BLaER1 treated with 17β-estradiol and CSF1 and Interleukin-3, amounts not matched to agents 10 nM and 100 nM (cell line): ENCODE measurements around the gene POU2AF2.
"Not testable (repeated sequence)": the region's sequence is repeated elsewhere in the genome, so short reads cannot be mapped to it uniquely, and the experiment has no call there.

ENCODE experiments used
- H3K27ac ChIP-seq, 11 experiments: shearing (Covaris generic); formaldehyde crosslinking; 2 replicates each; pipeline ENCODE4 v1.8.1; 2022
- H3K27me3 ChIP-seq, 11 experiments: shearing (Covaris generic); formaldehyde crosslinking; 2 replicates each; pipeline ENCODE4 v1.8.1; 2022
- H3K36me3 ChIP-seq, 11 experiments: shearing (Covaris generic); formaldehyde crosslinking; 2 replicates each; pipeline ENCODE4 v1.8.1; 2022
- H3K4me1 ChIP-seq, 10 experiments: shearing (Covaris generic); formaldehyde crosslinking; 2 replicates each; pipeline ENCODE4 v1.8.1; 2022
- H3K4me2 ChIP-seq, 11 experiments: shearing (Covaris generic); formaldehyde crosslinking; 2 replicates each; pipeline ENCODE4 v1.8.1; 2022
- H3K4me3 ChIP-seq, 10 experiments: shearing (Covaris generic); formaldehyde crosslinking; 2 replicates each; pipeline ENCODE4 v1.8.1; 2022
- H3K9ac ChIP-seq, 11 experiments: shearing (Covaris generic); formaldehyde crosslinking; 2 replicates each; pipeline ENCODE4 v1.8.1; 2022
- H3K9me3 ChIP-seq, 11 experiments: shearing (Covaris generic); formaldehyde crosslinking; replicated peaks in 1 of 11; 2 replicates each; pipeline ENCODE4 v1.8.1; 2022
- H4K20me1 ChIP-seq, 11 experiments: shearing (Covaris generic); formaldehyde crosslinking; 2 replicates each; pipeline ENCODE4 v1.8.1; 2022
- Cebpa-rat ChIP-seq, 11 experiments: shearing (Covaris generic); IDR thresholded peaks; 2 replicates each; pipeline ENCODE4 v1.8.1; 2022

POU2AF2 gene

GRCh38 chr11:111269146-111269868, 23.8 kb downstream of the POU2AF2 start:
- Histone ChIP-seq H3K4me2 (no peak overlapping the region), H3K27me3 (no peaks in the 10 kb centered on the region), H3K27ac (no peak overlapping the region), H3K9ac (no peak overlapping the region), H3K4me1 (peaks cover 0 to 28% (median 17%) of the 10 kb centered on the region in 10 experiments; a peak in 16 of 20 replicates), H4K20me1 (no peaks in the 10 kb centered on the region), H3K4me3 (no peak overlapping the region), H3K9me3 (no peaks in the 10 kb centered on the region), H3K36me3 (no peaks in the 10 kb centered on the region)
- no peak for TF ChIP-seq Cebpa-rat (IDR thresholded peaks at IDR 0.05)

GRCh38 chr11:111272420-111272819, 26.9 kb downstream of the POU2AF2 start:
- H3K4me2 ChIP-seq: peak overlapping the region in 9 of 11 experiments; percentile 14 to 73 (median 60); a peak in 17 of 22 replicates
- peaks cover 0 to 28% (median 17%) of the 10 kb centered on the region in 10 experiments; a peak in 16 of 20 replicates for H3K4me1 ChIP-seq
- TF ChIP-seq Cebpa-rat (IDR thresholded peaks at IDR 0.05): no peak
- H3K4me3 ChIP-seq: no peak overlapping the region
- H3K9me3 ChIP-seq: no peaks in the 10 kb centered on the region
- H3K36me3 ChIP-seq: no peaks in the 10 kb centered on the region
- H3K27me3 ChIP-seq: no peaks in the 10 kb centered on the region
- peak overlapping the region in 1 of 11 experiments; percentile 46; a peak in 2 of 22 replicates for H3K27ac ChIP-seq
- H3K9ac ChIP-seq: peak overlapping the region in 1 of 11 experiments; percentile 39; a peak in 1 of 22 replicates
- no peaks in the 10 kb centered on the region for H4K20me1 ChIP-seq

- TF ChIP-seq Cebpa-rat (IDR thresholded peaks at IDR 0.05): no peak
- Histone ChIP-seq H3K4me2 (no peak overlapping the region), H3K4me1 (peaks cover 10 to 18% (median 15%) of the 10 kb centered on the region in 10 experiments), H3K27me3 (no peaks in the 10 kb centered on the region; a peak in 1 of 22 replicates), H3K4me3 (no peak overlapping the region), H4K20me1 (no peaks in the 10 kb centered on the region), H3K36me3 (no peaks in the 10 kb centered on the region), H3K9me3 (no peaks in the 10 kb centered on the region), H3K9ac (no peak overlapping the region), H3K27ac (no peak overlapping the region)
Measured at GRCh38 chr11:111282562-111283075, 37.1 kb downstream of the POU2AF2 start.

- peaks cover 10 to 18% (median 15%) of the 10 kb centered on the region in 10 experiments for H3K4me1 ChIP-seq
- H3K9ac ChIP-seq: peak overlapping the region in 9 of 11 experiments; percentile 6 to 55 (median 45); a peak in 11 of 22 replicates
- peak overlapping the region in 1 of 10 experiments; percentile 3; a peak in 2 of 20 replicates for H3K4me3 ChIP-seq
- H3K9me3 ChIP-seq: no peaks in the 10 kb centered on the region
- peak overlapping the region in 8 of 11 experiments; percentile 3 to 57 (median 26); a peak in 12 of 22 replicates for H3K27ac ChIP-seq
- H4K20me1 ChIP-seq: no peaks in the 10 kb centered on the region
- no peaks in the 10 kb centered on the region for H3K36me3 ChIP-seq
- peak overlapping the region; percentile 49 to 87 (median 74) for H3K4me2 ChIP-seq
- no peak for TF ChIP-seq Cebpa-rat (IDR thresholded peaks at IDR 0.05)
- no peaks in the 10 kb centered on the region; a peak in 1 of 22 replicates for H3K27me3 ChIP-seq
Measured at GRCh38 chr11:111283945-111284481, 38.5 kb downstream of the POU2AF2 start.

- Histone ChIP-seq H3K27me3 (no peaks in the 10 kb centered on the region; a peak in 1 of 22 replicates), H3K27ac (no peak overlapping the region), H3K9ac (no peak overlapping the region), H3K4me3 (no peak overlapping the region), H3K9me3 (no peaks in the 10 kb centered on the region), H4K20me1 (no peaks in the 10 kb centered on the region), H3K4me1 (peaks cover 10 to 18% (median 15%) of the 10 kb centered on the region in 10 experiments), H3K36me3 (no peaks in the 10 kb centered on the region), H3K4me2 (no peak overlapping the region)
- TF ChIP-seq Cebpa-rat (IDR thresholded peaks at IDR 0.05): no peak
Measured at GRCh38 chr11:111285189-111286091, 39.9 kb downstream of the POU2AF2 start.

GRCh38 chr11:111291764-111292163, 46.2 kb downstream of the POU2AF2 start:
- Histone ChIP-seq H3K9ac (no peak overlapping the region), H3K27me3 (peaks cover 0 to 8% (median 2%) of the 10 kb centered on the region in 11 experiments; a peak in 10 of 22 replicates), H3K4me3 (no peak overlapping the region), H3K4me2 (no peak overlapping the region), H3K9me3 (no peaks in the 10 kb centered on the region), H3K27ac (no peak overlapping the region), H3K36me3 (no peaks in the 10 kb centered on the region), H3K4me1 (peaks cover 0 to 5% (median 0%) of the 10 kb centered on the region in 10 experiments; a peak in 2 of 20 replicates), H4K20me1 (no peaks in the 10 kb centered on the region)
- TF ChIP-seq Cebpa-rat (IDR thresholded peaks at IDR 0.05): no peak

GRCh38 chr11:111292408-111292807, 46.9 kb downstream of the POU2AF2 start:
- H3K27me3 ChIP-seq: peaks cover 1 to 15% (median 9%) of the 10 kb centered on the region in 11 experiments; a peak in 21 of 22 replicates
- H3K4me1 ChIP-seq, H4K20me1 ChIP-seq, H3K27ac ChIP-seq, H3K4me2 ChIP-seq, H3K36me3 ChIP-seq, H3K9ac ChIP-seq, H3K4me3 ChIP-seq, H3K9me3 ChIP-seq: not testable (repeated sequence)

GRCh38 chr11:111296196-111296595, 50.7 kb downstream of the POU2AF2 start:
- no peak overlapping the region for H3K4me2 ChIP-seq
- H3K9ac ChIP-seq: no peak overlapping the region
- H3K27ac ChIP-seq: no peak overlapping the region
- peaks cover 39 to 53% (median 47%) of the 10 kb centered on the region in 11 experiments for H3K27me3 ChIP-seq
- peaks cover 0 to 6% (median 0%) of the 10 kb centered on the region in 11 experiments; a peak in 1 of 22 replicates for H4K20me1 ChIP-seq
- H3K36me3 ChIP-seq: no peaks in the 10 kb centered on the region
- H3K4me3 ChIP-seq: no peak overlapping the region
- H3K4me1 ChIP-seq: peaks cover 0 to 5% (median 0%) of the 10 kb centered on the region in 10 experiments; a peak in 3 of 20 replicates
- peaks cover 0 to 13% (median 9%) of the 10 kb centered on the region in 11 experiments; a peak in 13 of 22 replicates for H3K9me3 ChIP-seq
- no peak for TF ChIP-seq Cebpa-rat (IDR thresholded peaks at IDR 0.05)
